ENCODE results near the gene PPOX. TPM values are rescaled to one million over a fixed set of nuclear protein-coding genes. Genes with fewer than 3 reads are reported as not detected.

The PPOX gene
- polyA plus RNA-seq, 1 of the 3 experiments (the other 2 are of a cell fraction), result 30.7 TPM

- Histone ChIP-seq H3K79me2 (ENCODE audit: insufficient read depth) (peaks cover 21% of the 10 kb centered on the region), H3F3A (replicated peaks; ENCODE audit: insufficient read depth) (peaks cover 22% of the 10 kb centered on the region), H3K4me3 (ENCODE audit: low read depth in 2 of 2, low read length in 1 of 2) (no peak overlapping the region), H3K27ac (ENCODE audit: low read depth in 2 of 2, low read length in 1 of 2) (no peak overlapping the region), H3K4me2 (no peak overlapping the region), H4K20me1 (ENCODE audit: insufficient read depth) (no peaks in the 10 kb centered on the region), H3K9me3 (no peaks in the 10 kb centered on the region), H3K27me3 (ENCODE audit: insufficient read depth) (no peaks in the 10 kb centered on the region), H2AFZ (ENCODE audit: low read depth) (no peak overlapping the region), H3K36me3 (replicated peaks in 1 of 2; ENCODE audit: control insufficient read depth in 1 of 2, insufficient read depth in 2 of 2, low read length in 1 of 2) (peaks cover 12 to 54% of the 10 kb centered on the region in 2 experiments), H3K9me2 (no peaks in the 10 kb centered on the region), H3K4me1 (ENCODE audit: control insufficient read depth in 1 of 2, insufficient read depth in 2 of 2, low read depth in 1 of 2, low read length in 1 of 2) (peaks cover 0 to 46% of the 10 kb centered on the region in 2 experiments; a peak in 2 of 4 replicates), H3K9ac (no peak overlapping the region)
- POLR2A ChIA-PET, result interaction anchor here (1.5 kb wide), 1 partner anchor 8 kb away, joined by 4 read pairs; no protein-coding TSS in a partner anchor
- no peak for DNase-seq
- CTCF ChIA-PET, result no interaction called here
- TF ChIP-seq TAF1 (IDR thresholded peaks at IDR 0.05; ENCODE audit: borderline replicate concordance, low read depth, low read length) (no peak), MAX (IDR thresholded peaks at IDR 0.05; ENCODE audit: low read depth) (no peak), USF2 (IDR thresholded peaks at IDR 0.05; ENCODE audit: borderline replicate concordance, low read depth, low read length) (no peak), JUND (IDR thresholded peaks at IDR 0.05) (no peak), CTCF (IDR thresholded peaks at IDR 0.05) (no peak), SMC3 (IDR thresholded peaks at IDR 0.05; ENCODE audit: low read depth, low read length) (no peak), RXRA (IDR thresholded peaks at IDR 0.05; ENCODE audit: borderline replicate concordance, low read depth) (no peak), RCOR1 (IDR thresholded peaks at IDR 0.05; ENCODE audit: low read length) (no peak), EP300 (IDR thresholded peaks at IDR 0.05; ENCODE audit: borderline replicate concordance in 1 of 2, low read depth in 1 of 2, low read length in 1 of 2) (no peak), MXI1 (IDR thresholded peaks at IDR 0.05; ENCODE audit: low read depth, low read length) (no peak), YY1 (IDR thresholded peaks at IDR 0.05; ENCODE audit: low read depth) (no peak), RAD21 (IDR thresholded peaks at IDR 0.05; ENCODE audit: low read length) (no peak), REST (IDR thresholded peaks at IDR 0.05; ENCODE audit: low read depth, low read length) (no peak)
- WGBS (ENCODE audit: low lambda C conversion rate), result 93% methylated on average over 10 of the region's 10 CpGs
Observed at GRCh38 chr1:161162806-161163205, 3.4 kb upstream of the PPOX start.
